Fibroblast of skin of scalp (primary cell): ENCODE measurements around the gene AICDA.

ENCODE experiments used
- DNase-seq: peaks from one replicate; pipeline ENCODE4 v3.0.0-alpha.2; 2013

Gene AICDA

GRCh38 chr12:8554451-8555195 lies 58.0 kb downstream of the AICDA start:
- peak; percentile 31 for DNase-seq

DNA sequence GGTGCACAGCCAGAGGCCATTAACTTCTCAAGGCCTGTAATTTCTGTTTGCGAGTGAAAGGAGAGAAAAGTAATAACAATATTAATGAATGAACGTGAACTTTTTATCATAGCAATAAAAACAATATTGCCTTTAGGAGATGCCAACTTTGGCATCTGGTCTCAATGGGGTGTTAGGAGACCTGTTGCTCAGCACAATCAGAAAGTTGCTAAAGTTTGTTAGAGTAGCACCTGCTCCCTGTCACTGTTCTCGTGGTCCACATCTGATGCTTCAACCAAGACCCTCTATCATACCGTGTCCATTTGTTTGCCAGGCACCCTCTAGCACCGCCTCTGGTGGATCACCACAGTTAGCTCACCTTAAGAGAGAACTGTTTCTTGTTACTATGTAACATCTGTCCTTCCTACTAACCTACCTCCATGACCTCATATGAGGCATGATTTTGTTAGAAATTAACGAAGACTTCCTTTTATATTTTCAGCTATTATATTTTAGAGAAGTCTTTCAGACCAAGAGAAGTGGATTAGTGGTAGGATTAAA lies 59.5 kb downstream of the AICDA start:
- no peak for DNase-seq
